Activated CD4-positive, alpha-beta memory T cell treated with anti-CD3 and anti-CD28 coated beads for 36 hours (primary cell): ENCODE data around the gene OVOL3. TPM values are rescaled to one million over a fixed set of nuclear protein-coding genes. Genes with fewer than 3 reads are reported as not detected.
A peak's percentile ranks its signal among the peaks of the same experiment; 100 is the strongest.
"Not testable (repeated sequence)": the region's sequence is repeated elsewhere in the genome, so short reads cannot be mapped to it uniquely, and the experiment has no call there.

ENCODE experiments used
- CTCF ChIA-PET: fragments of 350-600 bp; sonication (Branson Sonifier 250); formaldehyde crosslinking; loops from one replicate; lab custom pipeline; 2021; ENCODE audit warnings: antibody characterized with exemption, inconsistent platforms; lab: Charles Lee
- POLR2A ChIA-PET: fragments of 350-600 bp; sonication (Branson Sonifier 250); formaldehyde crosslinking; loops from one replicate; lab custom pipeline; 2021; ENCODE audit warnings: antibody characterized with exemption; lab: Charles Lee
- DNase-seq: peaks from one replicate; pipeline ENCODE4 v3.0.0-alpha.2; 2020
- H3K27ac Mint-ChIP-seq: one replicate; pipeline ENCODE4 v1.8.0; 2021; ENCODE audit warnings: mixed read lengths
- H3K27me3 Mint-ChIP-seq: one replicate; pipeline ENCODE4 v1.8.0; 2021; ENCODE audit warnings: mixed read lengths
- H3K36me3 Mint-ChIP-seq: one replicate; pipeline ENCODE4 v1.8.0; 2021; ENCODE audit warnings: mixed read lengths
- H3K4me1 Mint-ChIP-seq: one replicate; pipeline ENCODE4 v1.8.0; 2021; ENCODE audit warnings: low read depth, mixed read lengths
- H3K4me3 Mint-ChIP-seq: one replicate; pipeline ENCODE4 v1.8.0; 2021; ENCODE audit warnings: mild to moderate bottlenecking, mixed read lengths
- H3K9me3 Mint-ChIP-seq: one replicate; pipeline ENCODE4 v1.8.0; 2021; ENCODE audit warnings: mixed read lengths
- intact Hi-C: fragments of 100-400 bp; cut with micrococcal nuclease; formaldehyde crosslinking; loops from one replicate; pipeline ENCODE4 v1.15.1; 2023
- total RNA-seq, 2 experiments: library from RNA; stranded (reverse); gene quantifications; one replicate each; pipeline ENCODE4 v1.2.3, GENCODE V29; 2021

The OVOL3 gene
- total RNA-seq, 2 experiments from 2014 or later = not detected

DNA sequence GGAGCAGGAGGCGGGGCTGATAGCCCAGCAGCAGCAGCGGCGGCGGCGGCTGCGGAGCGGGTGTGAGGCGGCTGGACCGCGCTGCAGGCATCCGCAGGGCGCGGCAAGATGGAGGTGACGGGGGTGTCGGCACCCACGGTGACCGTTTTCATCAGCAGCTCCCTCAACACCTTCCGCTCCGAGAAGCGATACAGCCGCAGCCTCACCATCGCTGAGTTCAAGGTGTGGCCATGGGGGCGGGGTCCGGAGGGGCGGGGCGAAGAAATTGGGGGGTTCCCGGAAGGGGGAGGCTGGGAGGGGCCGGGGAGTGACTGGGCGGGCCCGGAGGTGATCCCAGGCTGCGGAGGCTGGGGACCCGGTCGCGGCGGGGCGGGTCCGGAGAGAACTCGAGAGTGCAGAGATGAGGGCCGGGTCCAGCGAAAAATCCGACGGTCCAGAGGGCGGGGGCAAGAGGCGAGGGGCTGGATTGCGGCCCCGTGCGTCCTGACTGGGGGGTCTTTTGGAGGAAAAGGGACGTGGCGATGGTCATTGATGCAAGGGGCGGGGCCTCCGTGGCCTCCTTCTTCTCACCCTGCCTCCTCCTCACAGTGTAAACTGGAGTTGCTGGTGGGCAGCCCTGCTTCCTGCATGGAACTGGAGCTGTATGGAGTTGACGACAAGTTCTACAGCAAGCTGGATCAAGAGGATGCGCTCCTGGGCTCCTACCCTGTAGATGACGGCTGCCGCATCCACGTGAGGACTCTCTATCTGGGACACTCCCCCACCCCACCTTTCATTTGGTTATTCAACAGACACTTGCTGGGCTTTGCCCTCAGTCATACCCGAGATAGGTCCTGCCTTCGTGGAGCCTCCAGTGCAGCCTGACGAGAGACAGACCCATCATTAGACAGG is 4.8 kb downstream of the OVOL3 start, which contains the start of gene TBCB:
Gene TBCB, plus strand, starts transcription at position 16 of the 891 bp plus-strand sequence. Its CDS starts 93 bp downstream, at position 109.
- Mint-ChIP-seq H3K4me1 (peaks cover 38% of the 10 kb centered on the region), H3K9me3 (no peaks in the 10 kb centered on the region), H3K4me3 (peak within 1 kb of the TSS; percentile 99), H3K36me3 (peaks cover 32% of the 10 kb centered on the region), H3K27me3 (peaks cover 5% of the 10 kb centered on the region), H3K27ac (peak within 1 kb of the TSS; percentile 94)
- ChIA-PET CTCF (interaction anchor here (0.6 to 2.8 kb wide), 4 partner anchors 12 to 124 kb away, joined by 4 to 22 read pairs (median 4); no protein-coding TSS in a partner anchor), POLR2A (interaction anchor here (0.8 to 2.7 kb wide), 7 partner anchors 9 to 102 kb away, joined by 3 to 13 read pairs (median 4); partner anchors contain the start of genes ALKBH6, ZNF146 and ZNF565)
- intact Hi-C loops = loop anchor here (1.0 to 10.0 kb wide), 8 partner anchors 12 to 401 kb away; partner anchors contain the start of genes ALKBH6, IGFLR1, KMT2B and LIN37
- DNase-seq = peak; percentile 93

DNA sequence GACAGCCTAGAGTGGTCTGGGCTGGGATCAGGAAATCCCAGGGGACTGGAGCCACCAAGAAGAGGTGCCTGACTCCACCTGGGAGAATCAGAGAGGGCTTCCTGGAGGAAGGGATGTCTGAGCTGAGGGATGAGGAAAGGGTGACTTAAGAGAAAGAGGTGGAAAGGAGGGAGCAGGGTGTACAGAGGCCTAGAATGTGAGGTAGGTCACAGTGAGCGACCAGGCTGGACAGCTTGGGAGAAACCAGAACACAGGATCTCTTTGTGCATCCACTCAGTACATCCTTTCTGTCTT is 5.3 kb downstream of the OVOL3 start:
- H3K9me3 Mint-ChIP-seq = no peaks in the 10 kb centered on the region
- peaks cover 38% of the 10 kb centered on the region for H3K4me1 Mint-ChIP-seq
- peak overlapping the region; percentile 94 for H3K27ac Mint-ChIP-seq
- no peak for DNase-seq
- CTCF ChIA-PET = interaction anchor here (0.6 to 2.8 kb wide), 3 partner anchors 12 to 99 kb away, joined by 3 to 22 read pairs (median 4); no protein-coding TSS in a partner anchor
- POLR2A ChIA-PET = interaction anchor here (1.9 to 2.7 kb wide), 2 partner anchors 11 to 99 kb away, joined by 9 to 13 read pairs; partner anchors contain the start of genes ZNF146 and ZNF565
- H3K36me3 Mint-ChIP-seq = peaks cover 32% of the 10 kb centered on the region
- H3K4me3 Mint-ChIP-seq = peak overlapping the region; percentile 99
- intact Hi-C loops = loop anchor here (5.0 to 10.0 kb wide), 3 partner anchors 371 to 401 kb away; partner anchors contain the start of genes IGFLR1, KMT2B, LIN37 and PSENEN
- peaks cover 5% of the 10 kb centered on the region for H3K27me3 Mint-ChIP-seq

DNA sequence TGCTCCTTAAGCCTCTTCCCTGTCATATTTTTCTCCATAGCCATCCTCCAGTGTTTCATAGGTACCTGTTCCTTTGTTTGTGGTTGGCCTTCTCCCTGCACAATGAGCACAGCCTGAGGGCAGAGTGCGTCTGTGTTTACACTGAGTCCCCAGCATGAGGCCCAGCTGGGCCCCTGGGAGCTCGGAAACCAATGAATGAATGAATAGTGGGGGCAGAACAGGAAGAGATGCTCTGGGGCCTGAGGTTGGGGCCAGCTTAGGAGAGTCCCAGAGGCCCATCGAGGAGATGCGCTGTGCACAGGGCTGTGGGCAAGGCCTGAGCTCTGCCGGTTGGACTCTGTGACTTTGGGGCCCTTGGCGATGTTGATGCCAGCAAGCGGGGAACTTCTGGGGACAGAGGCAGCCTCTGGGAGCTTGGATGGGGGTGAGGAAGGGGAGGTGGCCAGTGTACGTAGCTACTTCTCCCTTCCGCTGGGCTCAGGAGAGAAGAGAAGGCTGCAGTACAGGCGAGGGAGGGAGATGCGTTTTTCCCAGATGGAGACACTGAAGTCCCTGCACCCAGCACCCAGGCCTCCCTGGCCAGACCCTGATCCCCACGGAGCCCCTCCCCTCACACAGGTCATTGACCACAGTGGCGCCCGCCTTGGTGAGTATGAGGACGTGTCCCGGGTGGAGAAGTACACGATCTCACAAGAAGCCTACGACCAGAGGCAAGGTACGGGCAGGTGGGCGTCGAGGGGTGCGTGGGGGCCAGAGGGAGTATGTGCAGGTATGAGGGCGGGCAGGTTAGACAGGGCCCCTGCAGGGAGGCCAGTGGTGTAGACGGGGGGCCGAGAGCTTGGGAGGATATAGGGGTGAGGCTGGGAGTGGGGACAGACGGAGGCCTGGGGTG is 9.4 kb downstream of the OVOL3 start:
- intact Hi-C loops = no loop called here
- ChIA-PET POLR2A (no interaction called here), CTCF (no interaction called here)
- H3K9me3 Mint-ChIP-seq = no peaks in the 10 kb centered on the region
- no peaks in the 10 kb centered on the region for H3K27me3 Mint-ChIP-seq
- peaks cover 19% of the 10 kb centered on the region for H3K4me1 Mint-ChIP-seq
- H3K27ac Mint-ChIP-seq = peak overlapping the region; percentile 20
- no peak for DNase-seq
- peaks cover 23% of the 10 kb centered on the region for H3K36me3 Mint-ChIP-seq
- no peak overlapping the region for H3K4me3 Mint-ChIP-seq

DNA sequence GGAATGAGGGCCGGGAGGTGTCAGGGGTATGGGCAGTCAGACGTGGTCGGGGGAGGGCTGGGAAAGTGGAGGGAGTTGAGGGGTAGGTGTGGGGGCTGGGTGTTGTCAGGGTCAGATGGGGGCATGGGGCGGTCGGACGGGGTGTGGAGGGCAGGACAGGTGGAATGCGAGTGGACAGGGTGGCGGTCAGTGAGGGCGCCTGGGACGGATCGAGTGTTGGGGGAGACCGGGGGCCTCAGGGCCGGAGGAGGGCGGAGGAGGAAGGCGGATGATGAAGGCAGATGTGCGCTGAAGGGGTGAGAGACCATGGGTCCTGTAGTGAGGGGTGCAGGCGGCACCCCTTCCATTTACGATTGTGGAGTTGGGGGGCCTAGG is 10.0 kb downstream of the OVOL3 start:
- Mint-ChIP-seq H3K36me3 (peaks cover 29% of the 10 kb centered on the region), H3K27me3 (no peaks in the 10 kb centered on the region), H3K9me3 (no peaks in the 10 kb centered on the region), H3K4me3 (no peak overlapping the region), H3K27ac (no peak overlapping the region), H3K4me1 (peaks cover 23% of the 10 kb centered on the region)
- CTCF ChIA-PET = no interaction called here
- intact Hi-C loops = no loop called here
- no peak for DNase-seq
- POLR2A ChIA-PET = no interaction called here

DNA sequence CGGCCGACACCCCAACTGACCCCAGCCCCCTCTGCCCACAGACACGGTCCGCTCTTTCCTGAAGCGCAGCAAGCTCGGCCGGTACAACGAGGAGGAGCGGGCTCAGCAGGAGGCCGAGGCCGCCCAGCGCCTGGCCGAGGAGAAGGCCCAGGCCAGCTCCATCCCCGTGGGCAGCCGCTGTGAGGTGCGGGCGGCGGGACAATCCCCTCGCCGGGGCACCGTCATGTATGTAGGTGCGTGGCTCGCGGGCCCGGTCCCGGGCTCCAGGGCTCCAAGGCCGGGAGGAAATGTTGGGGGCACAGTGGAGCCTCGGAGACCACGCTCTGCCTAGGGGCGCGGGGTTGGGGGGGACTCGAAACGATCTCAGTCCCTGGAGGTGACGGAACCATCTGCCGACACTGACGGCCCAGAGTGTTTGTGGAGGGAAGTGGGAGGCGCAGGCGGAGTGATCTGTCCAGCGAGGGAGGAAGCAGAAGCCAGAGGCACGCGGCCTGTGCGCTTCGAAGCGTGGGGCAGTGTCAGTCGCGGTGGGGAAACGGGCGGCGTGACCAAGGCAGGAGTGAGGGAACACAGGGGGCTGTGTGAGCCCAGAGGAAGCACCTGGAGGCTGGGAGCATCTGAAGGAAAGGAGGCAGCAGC is 10.7 kb downstream of the OVOL3 start:
- no peak overlapping the region for H3K4me3 Mint-ChIP-seq
- ChIA-PET CTCF (no interaction called here), POLR2A (no interaction called here)

DNA sequence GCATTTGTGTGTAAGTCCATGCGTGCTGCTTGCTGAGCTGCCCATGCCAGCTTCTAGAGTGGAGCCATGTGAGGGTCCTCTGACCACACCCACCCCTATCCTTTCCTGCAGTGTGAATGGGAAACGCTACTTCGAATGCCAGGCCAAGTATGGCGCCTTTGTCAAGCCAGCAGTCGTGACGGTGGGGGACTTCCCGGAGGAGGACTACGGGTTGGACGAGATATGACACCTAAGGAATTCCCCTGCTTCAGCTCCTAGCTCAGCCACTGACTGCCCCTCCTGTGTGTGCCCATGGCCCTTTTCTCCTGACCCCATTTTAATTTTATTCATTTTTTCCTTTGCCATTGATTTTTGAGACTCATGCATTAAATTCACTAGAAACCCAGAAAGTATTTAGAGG is 14.6 kb downstream of the OVOL3 start:
- peaks cover 10% of the 10 kb centered on the region for H3K4me1 Mint-ChIP-seq
- peak overlapping the region; percentile 74 for H3K27ac Mint-ChIP-seq
- intact Hi-C loops = loop anchor here (5.0 kb wide), 1 partner anchor 128 kb away; the partner anchor contains the start of gene SDHAF1
- no peaks in the 10 kb centered on the region for H3K27me3 Mint-ChIP-seq
- peaks cover 15% of the 10 kb centered on the region for H3K36me3 Mint-ChIP-seq
- no peaks in the 10 kb centered on the region for H3K9me3 Mint-ChIP-seq
- DNase-seq = peak; percentile 47
- POLR2A ChIA-PET = interaction anchor here (0.8 to 3.2 kb wide), 2 partner anchors 10 to 11 kb away, joined by 3 to 13 read pairs; partner anchors contain the start of genes POLR2I and TBCB
- no peak overlapping the region for H3K4me3 Mint-ChIP-seq
- CTCF ChIA-PET = interaction anchor here (1.3 to 3.7 kb wide), 2 partner anchors 13 to 44 kb away, joined by 6 to 37 read pairs; partner anchors contain the start of gene CAPNS1

More for the DNA sequence above, 10.7 kb downstream of the OVOL3 start:
- Mint-ChIP-seq H3K36me3 (peaks cover 26% of the 10 kb centered on the region), H3K27me3 (no peaks in the 10 kb centered on the region), H3K27ac (no peak overlapping the region), H3K4me1 (peaks cover 18% of the 10 kb centered on the region), H3K9me3 (no peaks in the 10 kb centered on the region)
- intact Hi-C loops = no loop called here
- no peak for DNase-seq

DNA sequence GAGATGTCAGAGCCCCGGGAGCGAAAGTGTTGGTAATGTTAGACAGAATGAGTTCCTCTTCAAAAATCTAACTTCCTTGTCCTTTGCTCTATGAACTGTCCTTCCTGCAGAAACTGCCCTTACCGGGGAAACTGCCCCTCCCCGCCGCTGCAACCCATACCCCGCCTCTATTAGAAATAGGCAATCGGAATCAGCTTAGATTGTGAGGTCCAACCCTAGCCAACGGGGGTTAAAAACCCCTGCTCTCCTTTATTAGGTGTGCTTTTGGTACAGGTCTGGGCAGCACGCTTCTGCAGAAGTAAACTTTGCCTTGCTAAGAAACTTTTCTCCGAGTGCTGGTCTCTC is 17.4 kb downstream of the OVOL3 start:
- peaks cover 26% of the 10 kb centered on the region for H3K4me1 Mint-ChIP-seq
- ChIA-PET POLR2A (interaction anchor here (0.8 to 3.5 kb wide), 6 partner anchors 11 to 114 kb away, joined by 3 to 26 read pairs (median 6); partner anchors contain the start of genes ALKBH6, CAPNS1, POLR2I and TBCB), CTCF (interaction anchor here (0.6 to 3.7 kb wide), 30 partner anchors 10 to 1089 kb away, joined by 3 to 54 read pairs (median 4); partner anchors contain the start of genes ALKBH6, CAPNS1, COX7A1 and POLR2I)
- H3K4me3 Mint-ChIP-seq = peak overlapping the region; percentile 84
- DNase-seq = no peak
- peak overlapping the region; percentile 91 for H3K27ac Mint-ChIP-seq
- no peaks in the 10 kb centered on the region for H3K27me3 Mint-ChIP-seq
- H3K36me3 Mint-ChIP-seq = peaks cover 7% of the 10 kb centered on the region
- intact Hi-C loops = loop anchor here (1.0 to 5.0 kb wide), 3 partner anchors 11 to 131 kb away; partner anchors contain the start of genes SDHAF1 and ZNF565
- no peaks in the 10 kb centered on the region for H3K9me3 Mint-ChIP-seq

DNA sequence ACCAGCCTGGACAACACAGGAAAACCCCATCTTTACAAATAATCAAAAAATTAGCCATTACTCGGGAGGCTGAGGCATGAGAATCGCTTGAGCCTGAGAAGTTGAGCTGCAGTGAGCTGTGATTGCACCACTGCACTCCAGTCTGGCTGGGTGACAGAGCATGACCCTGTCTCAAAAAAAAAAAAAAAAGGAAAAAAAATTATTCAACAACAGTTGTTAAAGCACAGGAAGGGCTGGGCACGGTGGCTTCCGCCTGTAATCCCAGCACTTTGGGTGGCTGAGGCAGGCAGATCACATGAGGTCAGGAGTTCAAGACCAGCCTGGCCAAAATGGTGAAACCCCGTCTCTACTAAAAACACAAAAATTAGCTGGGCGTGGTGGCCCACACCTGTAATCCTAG is 20.3 kb downstream of the OVOL3 start:
- DNase-seq, H3K9me3 Mint-ChIP-seq, H3K36me3 Mint-ChIP-seq, H3K4me3 Mint-ChIP-seq, H3K27me3 Mint-ChIP-seq, H3K27ac Mint-ChIP-seq, POLR2A ChIA-PET: not testable (repeated sequence)
- intact Hi-C loops = loop anchor here (10.0 kb wide), 2 partner anchors 176 to 486 kb away; partner anchors contain the start of genes COX6B1 and ETV2
- peaks cover 25% of the 10 kb centered on the region for H3K4me1 Mint-ChIP-seq
- CTCF ChIA-PET = interaction anchor here (2.4 kb wide), 1 partner anchor 38 kb away, joined by 16 read pairs; no protein-coding TSS in a partner anchor

DNA sequence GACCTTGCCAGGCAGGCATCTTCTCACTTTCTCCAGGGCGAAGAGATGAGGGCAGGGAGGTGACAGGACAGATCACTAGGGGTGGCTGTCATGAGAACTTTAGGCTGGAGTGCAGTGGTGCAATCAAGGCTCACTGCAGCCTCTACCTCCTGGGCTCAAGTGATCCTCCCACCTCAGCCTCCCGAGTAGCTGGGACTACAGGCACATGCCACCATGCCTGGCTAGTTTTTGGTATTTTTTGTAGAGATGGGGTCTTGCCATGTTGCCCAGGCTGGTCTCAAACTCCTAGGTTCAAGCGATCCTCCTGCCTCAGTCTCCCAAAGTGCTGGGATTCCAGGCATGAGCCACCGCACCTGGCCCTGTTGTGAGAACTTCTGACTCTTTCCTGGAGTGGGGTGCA is 23.9 kb downstream of the OVOL3 start:
- H3K27me3 Mint-ChIP-seq, CTCF ChIA-PET, POLR2A ChIA-PET, H3K36me3 Mint-ChIP-seq, DNase-seq, H3K9me3 Mint-ChIP-seq, H3K4me3 Mint-ChIP-seq, H3K27ac Mint-ChIP-seq: not testable (repeated sequence)
- peaks cover 32% of the 10 kb centered on the region for H3K4me1 Mint-ChIP-seq
- intact Hi-C loops = loop anchor here (10.0 kb wide), 2 partner anchors 180 to 490 kb away; partner anchors contain the start of genes COX6B1 and ETV2

DNA sequence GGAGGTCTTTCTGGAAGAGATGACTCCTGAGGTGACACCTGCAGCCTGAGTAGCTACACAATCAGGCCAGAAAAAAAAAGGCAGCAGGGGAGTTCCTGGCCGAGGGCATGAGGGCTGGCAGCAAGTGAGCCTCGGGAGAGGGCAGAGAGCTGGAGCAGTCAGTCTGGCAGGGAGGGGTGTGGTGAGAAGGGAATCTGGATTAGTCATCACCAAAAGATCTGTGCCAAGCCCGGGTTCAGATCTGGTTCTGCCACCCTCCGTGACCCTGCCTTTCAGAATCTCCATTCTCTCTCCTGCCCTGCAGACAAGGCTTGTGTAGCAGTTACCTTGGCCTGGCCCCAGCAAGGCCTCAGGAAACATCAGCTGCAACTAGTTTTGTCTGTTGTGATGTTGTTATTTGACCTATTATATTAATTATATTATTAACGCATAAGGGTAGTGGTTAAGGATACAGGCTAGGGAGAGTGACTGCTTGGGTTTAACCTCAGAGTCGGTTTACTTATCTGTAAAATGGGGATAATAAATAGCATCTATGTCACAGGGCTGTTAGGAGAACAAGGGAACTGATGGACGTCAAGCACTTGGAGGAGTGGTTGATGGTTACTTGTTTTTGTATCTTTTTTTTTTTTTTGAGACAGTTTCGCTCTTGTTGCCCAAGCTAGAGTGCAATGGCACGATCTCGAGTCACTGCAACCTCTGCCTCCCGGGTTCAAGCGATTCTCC is 26.2 kb downstream of the OVOL3 start:
- peaks cover 11% of the 10 kb centered on the region for H3K36me3 Mint-ChIP-seq
- no peak overlapping the region for H3K4me3 Mint-ChIP-seq
- H3K4me1 Mint-ChIP-seq = peaks cover 33% of the 10 kb centered on the region
- CTCF ChIA-PET = interaction anchor here (0.7 to 5.6 kb wide), 2 partner anchors 10 to 217 kb away, joined by 3 to 37 read pairs; no protein-coding TSS in a partner anchor
- peak; percentile 43 for DNase-seq
- H3K9me3 Mint-ChIP-seq = no peaks in the 10 kb centered on the region
- peak overlapping the region; percentile 44 for H3K27ac Mint-ChIP-seq
- POLR2A ChIA-PET = interaction anchor here (0.6 kb wide), 1 partner anchor 12 kb away, joined by 3 read pairs; no protein-coding TSS in a partner anchor
- no peaks in the 10 kb centered on the region for H3K27me3 Mint-ChIP-seq
- intact Hi-C loops = loop anchor here (10.0 kb wide), 2 partner anchors 182 to 492 kb away; partner anchors contain the start of genes COX6B1 and ETV2
